T follicular helper cell (primary cell): ENCODE results near the gene CCDC110.
A peak's percentile ranks its signal among the peaks of the same experiment; 100 is the strongest.

Experiments
- DNase-seq: peaks from one replicate; pipeline ENCODE4 v3.0.0-alpha.2; 2020; ENCODE audit warnings: low read depth

The CCDC110 gene

DNA sequence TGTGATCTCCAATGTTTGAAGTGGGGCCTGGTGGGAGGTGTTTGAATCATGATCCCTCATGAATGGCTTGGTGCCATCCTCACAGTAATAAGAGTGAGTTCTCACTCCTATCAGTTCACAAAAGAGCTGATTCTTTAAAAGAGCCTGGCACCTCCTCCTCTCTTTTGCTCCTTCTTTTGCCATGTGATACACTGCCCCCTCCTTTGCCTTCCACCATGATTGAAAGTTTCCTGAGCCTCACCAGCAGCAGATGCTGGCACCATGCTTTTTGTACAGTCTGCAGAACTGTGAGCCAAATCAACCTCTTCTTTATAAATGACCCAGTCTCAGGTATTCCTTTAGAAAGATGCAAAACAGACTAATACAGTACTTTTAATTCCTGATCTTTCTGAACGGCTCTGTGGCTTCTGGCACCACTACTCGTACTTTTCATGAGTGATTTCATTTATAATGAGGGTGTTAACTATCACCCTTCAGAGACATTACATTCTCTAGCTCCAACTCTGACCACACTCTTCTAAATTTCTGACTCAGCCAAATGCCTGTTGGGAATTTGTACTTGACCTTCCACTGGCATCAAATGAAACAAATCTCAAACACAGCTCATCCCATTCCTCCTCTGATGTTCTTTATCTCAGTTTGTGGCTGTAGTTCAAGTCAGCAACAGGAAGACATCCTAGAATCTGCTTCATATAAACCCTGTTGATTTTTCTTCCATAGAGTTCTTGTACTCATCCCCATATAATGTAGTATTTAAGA is 50.0 kb downstream of the CCDC110 start:
- no peak for DNase-seq

DNA sequence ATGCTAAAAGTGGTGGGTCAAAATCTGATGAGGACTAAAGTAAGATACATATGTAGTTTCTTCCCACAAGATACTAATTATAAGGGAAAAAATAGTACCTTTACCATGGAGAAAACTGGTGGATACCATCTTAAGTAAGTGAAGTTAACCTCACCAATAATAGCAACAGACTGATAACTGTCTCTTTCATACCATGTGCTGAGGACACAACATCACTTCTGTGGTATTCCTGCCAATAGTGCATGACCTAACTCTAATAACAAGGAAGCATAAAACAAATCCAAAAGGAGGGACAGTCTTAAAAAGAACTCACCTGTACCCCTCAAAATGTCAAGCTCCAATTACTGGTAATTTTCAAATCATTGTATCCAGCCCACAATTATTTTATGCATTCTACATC is 54.6 kb downstream of the CCDC110 start:
- DNase-seq, result no peak

DNA sequence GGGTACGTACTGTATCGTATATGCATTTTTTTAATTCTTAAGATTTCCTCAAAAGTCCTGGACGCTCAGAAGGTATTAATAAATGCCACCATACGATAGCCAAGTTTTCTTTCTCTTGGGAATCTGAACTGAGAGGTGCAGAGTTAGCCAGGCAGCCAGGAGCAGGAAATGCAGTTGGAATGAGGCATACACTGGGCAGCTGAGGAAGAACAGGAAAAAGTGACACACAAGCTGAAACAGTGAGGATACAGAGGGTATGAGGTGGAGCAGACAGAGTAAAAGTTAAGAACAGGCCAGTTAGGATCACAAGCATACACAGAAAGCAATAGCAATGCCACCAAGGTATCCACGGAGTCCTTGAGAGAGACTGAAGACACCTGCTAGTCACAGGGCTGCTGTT is 59.1 kb downstream of the CCDC110 start:
- DNase-seq, result no peak

DNA sequence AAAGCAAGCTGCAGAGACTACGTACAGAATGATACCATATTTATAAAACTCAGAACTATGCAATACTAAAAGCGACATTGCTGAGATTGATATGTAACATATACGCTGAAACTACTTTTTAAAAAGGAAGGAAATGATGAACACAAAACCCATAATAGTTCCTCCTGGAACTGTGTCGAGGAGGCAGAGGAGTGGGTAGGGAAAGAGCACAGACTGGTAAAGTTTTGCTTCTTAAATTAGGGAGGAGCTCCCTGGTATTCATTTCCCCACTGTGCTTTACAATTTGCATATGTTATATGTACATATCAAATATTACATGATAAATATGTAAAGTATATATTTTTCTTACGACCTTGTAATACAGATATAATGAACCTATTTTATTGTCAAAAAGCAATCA is 59.7 kb downstream of the CCDC110 start:
- no peak for DNase-seq

DNA sequence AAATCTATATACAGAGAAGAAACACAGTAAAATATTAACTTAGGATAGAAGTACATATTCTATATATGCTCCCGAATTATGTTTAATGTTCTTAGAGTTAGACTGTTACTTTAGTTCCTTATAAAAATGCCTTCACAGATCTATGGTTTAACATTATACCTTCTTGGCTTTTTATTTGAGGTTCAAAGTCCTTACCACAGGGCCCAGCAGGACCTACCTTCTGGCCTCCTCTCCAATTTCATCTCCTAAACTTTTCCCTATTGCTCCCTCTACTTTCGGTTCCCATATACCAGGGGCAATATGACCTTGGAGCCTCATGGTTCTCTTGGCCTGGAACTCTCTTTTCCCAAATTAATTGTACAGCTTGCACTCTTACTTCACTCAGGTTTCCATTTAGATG is 63.1 kb downstream of the CCDC110 start:
- no peak for DNase-seq

DNA sequence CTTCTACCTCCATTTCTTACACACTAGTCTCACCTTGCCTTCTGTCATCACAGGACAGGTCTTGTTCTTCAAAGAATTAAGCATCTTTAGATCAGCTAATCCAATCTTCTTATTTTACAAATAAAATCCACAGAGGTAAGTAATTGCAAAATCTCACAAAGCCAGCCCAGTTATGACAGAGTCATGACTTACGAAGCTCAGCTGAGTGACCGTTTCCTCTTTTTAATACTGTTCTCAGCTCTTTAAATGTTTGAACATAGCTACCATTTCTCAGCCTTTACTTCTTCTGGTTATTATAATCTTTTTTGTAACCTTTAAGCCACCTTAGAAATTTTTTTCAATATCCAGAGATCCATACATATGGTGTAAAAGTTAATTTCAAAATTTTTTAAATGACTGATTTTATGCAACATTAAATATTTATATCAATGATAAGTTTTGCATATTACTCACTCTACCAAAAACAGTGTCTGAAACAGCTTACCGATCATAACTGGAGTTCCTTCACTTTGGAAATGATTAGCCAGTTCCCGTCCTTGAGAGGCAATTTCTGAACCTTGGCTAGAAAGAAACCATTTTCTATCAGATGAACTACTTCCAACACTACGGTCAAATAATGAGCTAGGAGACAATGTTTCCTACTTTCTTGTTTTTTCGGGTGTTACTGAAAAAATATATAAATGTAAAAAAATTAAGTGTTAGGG is 66.1 kb downstream of the CCDC110 start:
- DNase-seq, result no peak

DNA sequence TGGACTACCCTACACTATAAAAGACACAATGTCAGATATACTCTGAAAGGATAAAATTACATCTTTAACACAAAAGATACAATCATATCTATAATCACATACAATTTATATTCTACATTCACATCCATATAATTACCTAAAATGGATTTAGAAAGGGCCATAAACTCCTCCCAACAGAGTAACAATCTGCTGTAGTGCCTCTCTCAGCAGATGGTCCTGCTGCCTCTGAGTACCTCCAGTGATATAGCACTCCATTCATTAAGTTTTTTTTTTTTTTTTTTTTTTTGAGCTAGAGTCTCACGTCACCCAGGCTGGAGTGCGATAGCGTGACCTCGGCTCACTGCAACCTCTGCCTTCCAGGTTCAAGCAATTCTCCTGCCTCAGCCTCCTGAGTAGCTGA is 67.5 kb downstream of the CCDC110 start:
- no peak for DNase-seq

DNA sequence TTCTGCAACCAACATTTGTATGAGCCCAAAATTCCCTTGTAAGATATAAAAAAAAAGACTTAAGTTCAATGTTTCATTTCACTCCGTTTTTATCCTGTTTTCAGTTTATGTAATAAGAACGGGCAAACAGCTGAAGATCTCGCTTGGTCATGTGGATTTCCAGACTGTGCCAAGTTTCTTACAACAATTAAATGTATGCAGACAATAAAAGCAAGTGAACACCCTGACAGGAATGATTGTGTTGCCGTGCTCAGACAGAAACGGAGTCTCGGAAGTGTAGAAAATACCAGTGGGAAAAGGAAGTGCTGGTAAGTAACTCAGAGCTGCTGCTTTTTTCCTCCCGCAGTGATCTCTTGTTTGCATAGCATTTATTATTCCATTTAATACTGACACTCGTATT is 72.1 kb downstream of the CCDC110 start:
- no peak for DNase-seq

DNA sequence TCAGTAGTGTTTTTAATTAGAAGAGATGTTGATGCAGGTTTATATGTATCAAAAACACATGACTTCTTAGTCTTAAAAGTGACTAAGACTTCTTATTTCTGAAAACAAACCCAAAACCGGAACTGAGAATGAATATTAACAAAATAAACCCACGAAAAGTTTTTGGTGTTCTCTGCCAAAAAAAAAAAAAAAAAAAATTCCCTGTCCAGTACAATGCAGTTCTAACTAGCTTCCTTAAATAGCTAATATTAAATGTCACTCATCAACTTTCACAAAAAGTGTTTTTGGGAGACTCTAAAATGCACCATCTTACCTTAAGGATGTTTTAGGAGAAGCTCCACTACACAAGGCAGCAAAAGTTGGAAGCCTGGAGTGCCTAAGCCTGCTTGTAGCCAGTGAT is 72.9 kb downstream of the CCDC110 start:
- no peak for DNase-seq

DNA sequence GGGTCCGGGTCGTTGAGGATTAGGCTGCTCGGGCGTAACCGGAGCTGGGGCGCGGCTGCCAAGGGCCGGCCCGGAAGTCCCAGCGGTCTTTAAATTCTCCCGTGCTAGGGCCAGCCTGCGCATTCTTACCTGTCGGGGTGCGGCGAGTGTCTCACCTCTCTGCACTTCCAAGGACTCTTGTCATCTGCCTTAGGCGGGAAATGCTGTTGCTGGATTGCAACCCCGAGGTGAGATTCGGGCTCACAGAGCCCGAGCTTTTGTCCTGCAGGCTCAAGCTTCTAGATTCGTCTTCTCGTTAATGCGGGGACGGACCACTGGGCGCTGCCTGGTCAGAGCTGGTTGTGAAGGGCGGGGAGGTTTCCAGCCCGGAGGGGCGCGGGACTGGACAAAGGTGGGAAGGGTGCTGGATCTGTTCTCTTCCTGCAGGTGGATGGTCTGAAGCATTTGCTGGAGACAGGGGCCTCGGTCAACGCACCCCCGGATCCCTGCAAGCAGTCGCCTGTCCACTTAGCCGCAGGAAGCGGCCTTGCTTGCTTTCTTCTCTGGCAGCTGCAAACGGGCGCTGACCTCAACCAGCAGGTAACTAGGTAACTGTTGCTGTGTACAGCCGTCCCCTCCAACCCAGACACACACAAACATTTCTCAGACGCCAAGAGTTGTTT is 74.7 kb downstream of the CCDC110 start, which contains the start of gene ANKRD37:
TSS of gene ANKRD37 (plus strand) at position 118 of the 662 bp plus-strand sequence. CDS start at position 201, 83 bp downstream.
- no peak for DNase-seq

DNA sequence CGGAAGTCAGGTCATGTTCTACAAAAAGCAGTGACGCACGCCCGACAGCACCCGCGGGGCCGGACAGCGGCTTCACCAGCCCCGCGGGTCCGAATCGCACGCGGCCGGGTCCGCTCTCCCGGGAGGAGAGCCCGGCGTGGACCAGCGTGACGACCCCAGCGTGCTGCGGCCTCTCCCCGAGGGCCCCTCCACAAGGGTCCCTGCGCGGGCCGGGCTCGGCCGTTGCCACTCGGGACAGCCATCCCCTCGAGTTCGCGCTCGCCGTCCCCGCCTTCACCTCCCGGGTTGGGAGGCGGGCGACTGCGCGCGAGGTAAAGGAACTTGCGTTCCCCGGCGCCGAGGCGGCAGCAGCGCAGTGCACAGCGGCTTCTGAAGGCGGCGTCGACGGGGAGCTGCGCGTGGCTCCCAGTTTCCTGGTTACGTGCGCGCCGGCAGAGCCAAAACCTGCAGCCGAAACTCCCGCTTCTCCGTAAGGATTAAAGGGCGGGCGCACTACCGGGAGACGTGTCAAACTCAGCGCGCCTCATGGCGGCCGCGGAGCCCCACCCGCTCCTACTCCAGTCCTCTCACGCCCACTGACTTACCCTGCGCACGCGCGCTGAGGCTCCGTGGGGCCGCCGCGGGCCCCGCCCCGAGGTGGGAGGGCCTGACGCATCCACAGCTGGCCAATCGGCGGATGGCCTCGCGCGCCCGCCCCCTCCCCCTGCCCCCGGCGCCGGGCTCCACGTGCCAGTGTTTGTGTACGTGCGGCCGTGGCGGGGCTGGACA is 75.4 kb downstream of the CCDC110 start:
- DNase-seq, result peak; percentile 93

DNA sequence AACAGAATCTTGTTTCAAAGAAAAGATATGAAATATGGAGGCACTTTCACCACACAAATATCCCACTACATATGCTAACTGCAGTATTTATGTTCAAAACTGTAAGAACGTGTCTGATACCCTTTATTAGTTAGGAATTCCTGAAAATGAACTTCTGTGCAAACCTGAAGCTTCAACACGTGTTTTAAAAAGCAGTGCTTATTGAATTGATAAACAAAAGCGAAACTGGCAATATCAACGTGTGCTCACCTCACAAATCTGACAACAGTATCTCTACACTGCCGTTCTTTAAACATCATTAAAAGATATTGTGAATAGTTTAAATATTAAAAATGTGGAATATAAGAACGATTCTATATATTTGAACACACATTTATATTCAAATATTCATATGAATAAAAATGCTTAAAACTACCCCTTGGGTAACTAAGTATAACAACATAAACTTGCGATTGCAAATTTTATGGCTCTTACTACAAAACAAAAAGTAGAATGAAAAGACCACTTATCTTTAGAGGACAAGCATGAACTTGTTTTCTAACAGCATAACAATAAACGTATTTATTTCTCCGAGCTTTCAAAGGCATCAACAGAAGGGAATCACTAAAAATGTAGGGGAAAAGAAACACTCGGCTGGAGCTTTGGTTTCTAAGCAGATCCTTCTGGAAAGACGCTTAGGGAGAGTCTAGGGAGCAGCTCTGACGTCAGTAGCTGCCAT is 76.1 kb downstream of the CCDC110 start, which contains the start of gene LRP2BP:
TSS of gene LRP2BP (minus strand) at position 687 of the 718 bp plus-strand sequence. CDS start 17,738 bp downstream, outside the sequence.
- DNase-seq, result no peak
